BLaER1 (cell line): ENCODE data around the gene AK8.

Source experiments
- H3K27ac ChIP-seq: shearing (Covaris generic); formaldehyde crosslinking; 2 replicates; pipeline ENCODE4 v1.8.1; 2022
- H3K27me3 ChIP-seq: shearing (Covaris generic); formaldehyde crosslinking; 2 replicates; pipeline ENCODE4 v1.8.1; 2022
- H3K36me3 ChIP-seq: shearing (Covaris generic); formaldehyde crosslinking; 2 replicates; pipeline ENCODE4 v1.8.1; 2022
- H3K4me1 ChIP-seq: shearing (Covaris generic); formaldehyde crosslinking; 2 replicates; pipeline ENCODE4 v1.8.1; 2022
- H3K4me2 ChIP-seq: shearing (Covaris generic); formaldehyde crosslinking; 2 replicates; pipeline ENCODE4 v1.8.1; 2022
- H3K4me3 ChIP-seq: shearing (Covaris generic); formaldehyde crosslinking; 2 replicates; pipeline ENCODE4 v1.8.1; 2022
- H3K9ac ChIP-seq: shearing (Covaris generic); formaldehyde crosslinking; 2 replicates; pipeline ENCODE4 v1.8.1; 2022
- H3K9me3 ChIP-seq: shearing (Covaris generic); formaldehyde crosslinking; 2 replicates; pipeline ENCODE4 v1.8.1; 2022
- H4K20me1 ChIP-seq: shearing (Covaris generic); formaldehyde crosslinking; 2 replicates; pipeline ENCODE4 v1.8.1; 2022
- Cebpa-rat ChIP-seq: shearing (Covaris generic); IDR thresholded peaks from 2 replicates; pipeline ENCODE4 v1.8.1; 2022

Gene AK8

GRCh38 chr9:132863096-132863495 is 15.0 kb downstream of the AK8 start:
- Histone ChIP-seq H3K4me3 (no peak overlapping the region), H3K27me3 (peaks cover 7% of the 10 kb centered on the region; the same call in 1 of the 2 replicates), H3K36me3 (no peaks in the 10 kb centered on the region), H4K20me1 (no peaks in the 10 kb centered on the region), H3K4me2 (peak overlapping the region; percentile 56), H3K4me1 (peaks cover 42% of the 10 kb centered on the region), H3K9me3 (no peaks in the 10 kb centered on the region), H3K9ac (no peak overlapping the region), H3K27ac (no peak overlapping the region)
- TF ChIP-seq Cebpa-rat: no peak

GRCh38 chr9:132862533-132862932 is 15.6 kb downstream of the AK8 start:
- no peak for TF ChIP-seq Cebpa-rat
- Histone ChIP-seq H3K9ac (no peak overlapping the region), H3K9me3 (no peaks in the 10 kb centered on the region), H3K4me3 (no peak overlapping the region), H3K4me1 (peaks cover 48% of the 10 kb centered on the region), H3K27ac (no peak overlapping the region), H3K4me2 (peak overlapping the region; percentile 56), H3K27me3 (peaks cover 13% of the 10 kb centered on the region; the same call in 1 of the 2 replicates), H4K20me1 (no peaks in the 10 kb centered on the region), H3K36me3 (no peaks in the 10 kb centered on the region)

GRCh38 chr9:132861666-132862065 is 16.4 kb downstream of the AK8 start:
- Histone ChIP-seq H3K4me2 (peak overlapping the region; percentile 56), H3K27ac (no peak overlapping the region), H3K27me3 (peaks cover 16% of the 10 kb centered on the region; the same call in 1 of the 2 replicates), H3K4me3 (no peak overlapping the region), H3K9ac (no peak overlapping the region), H3K9me3 (no peaks in the 10 kb centered on the region), H3K36me3 (no peaks in the 10 kb centered on the region), H4K20me1 (no peaks in the 10 kb centered on the region), H3K4me1 (peaks cover 57% of the 10 kb centered on the region)
- TF ChIP-seq Cebpa-rat: no peak

GRCh38 chr9:132858751-132859150 is 19.3 kb downstream of the AK8 start:
- no peaks in the 10 kb centered on the region for H4K20me1 ChIP-seq
- H3K4me3 ChIP-seq: no peak overlapping the region
- H3K27me3 ChIP-seq: peaks cover 16% of the 10 kb centered on the region; the same call in 1 of the 2 replicates
- H3K36me3 ChIP-seq: no peaks in the 10 kb centered on the region
- H3K4me2 ChIP-seq: peak overlapping the region; percentile 80
- no peaks in the 10 kb centered on the region for H3K9me3 ChIP-seq
- no peak overlapping the region for H3K9ac ChIP-seq
- peaks cover 69% of the 10 kb centered on the region for H3K4me1 ChIP-seq
- no peak overlapping the region for H3K27ac ChIP-seq
- TF ChIP-seq Cebpa-rat: no peak

GRCh38 chr9:132857616-132858342 is 20.3 kb downstream of the AK8 start:
- Histone ChIP-seq H3K4me2 (peak overlapping the region; percentile 80), H4K20me1 (no peaks in the 10 kb centered on the region), H3K4me3 (no peak overlapping the region), H3K36me3 (no peaks in the 10 kb centered on the region), H3K27ac (no peak overlapping the region), H3K9ac (no peak overlapping the region), H3K4me1 (peaks cover 61% of the 10 kb centered on the region), H3K27me3 (peaks cover 16% of the 10 kb centered on the region; the same call in 1 of the 2 replicates), H3K9me3 (no peaks in the 10 kb centered on the region)
- no peak for TF ChIP-seq Cebpa-rat

GRCh38 chr9:132857031-132857430 is 21.1 kb downstream of the AK8 start:
- H3K36me3 ChIP-seq: no peaks in the 10 kb centered on the region
- H3K4me1 ChIP-seq: peaks cover 56% of the 10 kb centered on the region
- H3K9me3 ChIP-seq: no peaks in the 10 kb centered on the region
- no peaks in the 10 kb centered on the region for H4K20me1 ChIP-seq
- H3K27me3 ChIP-seq: peaks cover 16% of the 10 kb centered on the region; the same call in 1 of the 2 replicates
- TF ChIP-seq Cebpa-rat: 0 out of 2 replicates have a peak, but pooled peaks have one; percentile 31
- H3K4me2 ChIP-seq: peak overlapping the region; percentile 80
- no peak overlapping the region for H3K27ac ChIP-seq
- no peak overlapping the region for H3K4me3 ChIP-seq
- no peak overlapping the region for H3K9ac ChIP-seq

GRCh38 chr9:132855904-132856303 is 22.2 kb downstream of the AK8 start:
- H3K4me1 ChIP-seq: peaks cover 56% of the 10 kb centered on the region
- H4K20me1 ChIP-seq: no peaks in the 10 kb centered on the region

GRCh38 chr9:132854832-132855231 is 23.3 kb downstream of the AK8 start:
- H3K9ac ChIP-seq: no peak overlapping the region
- no peak overlapping the region for H3K4me2 ChIP-seq
- no peak overlapping the region for H3K27ac ChIP-seq
- peaks cover 55% of the 10 kb centered on the region for H3K4me1 ChIP-seq
- H3K36me3 ChIP-seq: no peaks in the 10 kb centered on the region
- no peak for TF ChIP-seq Cebpa-rat
- no peak overlapping the region for H3K4me3 ChIP-seq
- H4K20me1 ChIP-seq: no peaks in the 10 kb centered on the region
- peaks cover 16% of the 10 kb centered on the region; the same call in 1 of the 2 replicates for H3K27me3 ChIP-seq
- H3K9me3 ChIP-seq: no peaks in the 10 kb centered on the region

More at GRCh38 chr9:132855904-132856303, 22.2 kb downstream of the AK8 start:
- no peak overlapping the region for H3K9ac ChIP-seq
- TF ChIP-seq Cebpa-rat: no peak
- H3K9me3 ChIP-seq: no peaks in the 10 kb centered on the region
- H3K4me3 ChIP-seq: no peak overlapping the region
- no peak overlapping the region for H3K27ac ChIP-seq
- peak overlapping the region; percentile 80 for H3K4me2 ChIP-seq
- no peaks in the 10 kb centered on the region for H3K36me3 ChIP-seq
- H3K27me3 ChIP-seq: peaks cover 16% of the 10 kb centered on the region; the same call in 1 of the 2 replicates

GRCh38 chr9:132853482-132853881 is 24.6 kb downstream of the AK8 start:
- no peaks in the 10 kb centered on the region for H4K20me1 ChIP-seq
- no peak overlapping the region for H3K9ac ChIP-seq
- no peak overlapping the region for H3K4me2 ChIP-seq
- no peak overlapping the region for H3K27ac ChIP-seq
- no peak for TF ChIP-seq Cebpa-rat
- no peak overlapping the region for H3K4me3 ChIP-seq
- peaks cover 12% of the 10 kb centered on the region; the same call in 1 of the 2 replicates for H3K27me3 ChIP-seq
- H3K36me3 ChIP-seq: no peaks in the 10 kb centered on the region
- H3K4me1 ChIP-seq: peaks cover 56% of the 10 kb centered on the region
- H3K9me3 ChIP-seq: no peaks in the 10 kb centered on the region

- Histone ChIP-seq H3K4me1 (peaks cover 50% of the 10 kb centered on the region), H3K27ac (no peak overlapping the region), H3K9ac (no peak overlapping the region)
Observed at GRCh38 chr9:132849185-132849706, 28.8 kb downstream of the AK8 start.

More at GRCh38 chr9:132849185-132849706, 28.8 kb downstream of the AK8 start:
- Histone ChIP-seq H3K27me3 (no peaks in the 10 kb centered on the region), H3K4me2 (no peak overlapping the region), H3K9me3 (no peaks in the 10 kb centered on the region), H3K4me3 (no peak overlapping the region), H4K20me1 (no peaks in the 10 kb centered on the region), H3K36me3 (no peaks in the 10 kb centered on the region)
- no peak for TF ChIP-seq Cebpa-rat
